GM06990 (cell line): ENCODE data around the gene TMEM240.
"Not testable (repeated sequence)": the region's sequence is repeated elsewhere in the genome, so short reads cannot be mapped to it uniquely, and the experiment has no call there.

Experiments
- DNase-seq: peaks from one replicate; pipeline ENCODE4 v3.0.0-alpha.2; 2011; ENCODE audit not compliant: insufficient read length; ENCODE audit errors: extremely low read depth
- H3K27me3 ChIP-seq: replicated peaks from 2 replicates; pipeline ENCODE4 v1.6.0; 2011; ENCODE audit warnings: low read length; ENCODE audit not compliant: control insufficient read depth, insufficient read depth
- H3K36me3 ChIP-seq: 2 replicates; pipeline ENCODE4 v1.5.1; 2011; ENCODE audit warnings: low read length; ENCODE audit not compliant: control insufficient read depth, insufficient read depth
- H3K4me3 ChIP-seq: replicated peaks from 2 replicates; pipeline ENCODE4 v1.5.1; 2011; ENCODE audit warnings: low read depth, mild to moderate bottlenecking, control low read depth, low read length
- CTCF ChIP-seq: IDR thresholded peaks from 2 replicates; pipeline ENCODE4 v1.5.1; 2011; ENCODE audit warnings: low read length, control low read depth, mild to moderate bottlenecking, inconsistent platforms; ENCODE audit not compliant: insufficient read depth, poor library complexity, severe bottlenecking

The TMEM240 gene

GRCh38 chr1:1529936-1530335 lies 10.5 kb downstream of the TMEM240 start:
- H3K27me3 ChIP-seq: no peaks in the 10 kb centered on the region
- no peak for DNase-seq
- no peak overlapping the region for H3K4me3 ChIP-seq
- peaks cover 18% of the 10 kb centered on the region for H3K36me3 ChIP-seq
- no peak for TF ChIP-seq CTCF

- no peak for TF ChIP-seq CTCF
- DNase-seq: no peak
- Histone ChIP-seq H3K27me3 (no peaks in the 10 kb centered on the region), H3K4me3 (no peak overlapping the region), H3K36me3 (peaks cover 19% of the 10 kb centered on the region)
Observed at GRCh38 chr1:1529321-1529720, 11.1 kb downstream of the TMEM240 start.

GRCh38 chr1:1528301-1529267 lies 11.8 kb downstream of the TMEM240 start:
- Histone ChIP-seq H3K36me3 (peaks cover 19% of the 10 kb centered on the region), H3K27me3 (no peaks in the 10 kb centered on the region), H3K4me3 (no peak overlapping the region)
- no peak for TF ChIP-seq CTCF
- DNase-seq: no peak

DNA sequence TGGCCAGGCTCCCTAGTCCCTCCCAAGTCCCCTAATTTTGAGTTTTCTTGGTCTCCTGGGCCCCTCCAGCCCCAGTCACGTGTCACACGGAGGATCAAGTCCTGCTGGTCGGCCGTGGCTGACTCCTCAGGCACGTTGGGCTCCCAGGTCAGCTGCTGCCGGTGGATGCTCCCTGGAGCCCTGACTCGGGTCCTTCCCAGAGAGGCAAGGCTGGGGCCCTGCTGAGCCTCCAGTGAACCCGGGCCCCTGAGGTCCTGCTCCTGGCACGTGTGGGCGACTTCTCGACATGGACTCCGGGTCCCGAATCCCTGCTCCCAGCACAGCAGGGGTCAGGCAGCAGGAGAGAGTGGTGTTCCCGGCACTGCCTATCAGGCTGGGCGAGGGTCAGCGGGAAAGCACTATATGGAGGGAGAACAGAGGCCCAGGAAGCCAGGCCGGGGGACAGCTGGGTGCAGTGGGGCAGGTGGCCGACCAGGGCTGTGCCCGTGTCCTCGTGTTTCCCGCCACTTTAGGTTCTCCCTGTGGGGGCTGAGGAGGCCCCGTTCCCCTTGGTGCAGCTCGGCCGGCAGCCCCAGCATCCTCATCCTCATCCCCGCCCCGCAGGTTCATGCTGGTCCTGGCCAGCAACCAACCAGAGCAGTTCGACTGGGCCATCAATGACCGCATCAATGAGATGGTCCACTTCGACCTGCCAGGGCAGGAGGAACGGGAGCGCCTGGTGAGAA lies 13.2 kb downstream of the TMEM240 start:
- Histone ChIP-seq H3K36me3 (peaks cover 21% of the 10 kb centered on the region), H3K27me3 (no peaks in the 10 kb centered on the region), H3K4me3 (no peak overlapping the region)
- TF ChIP-seq CTCF: no peak
- DNase-seq: no peak

DNA sequence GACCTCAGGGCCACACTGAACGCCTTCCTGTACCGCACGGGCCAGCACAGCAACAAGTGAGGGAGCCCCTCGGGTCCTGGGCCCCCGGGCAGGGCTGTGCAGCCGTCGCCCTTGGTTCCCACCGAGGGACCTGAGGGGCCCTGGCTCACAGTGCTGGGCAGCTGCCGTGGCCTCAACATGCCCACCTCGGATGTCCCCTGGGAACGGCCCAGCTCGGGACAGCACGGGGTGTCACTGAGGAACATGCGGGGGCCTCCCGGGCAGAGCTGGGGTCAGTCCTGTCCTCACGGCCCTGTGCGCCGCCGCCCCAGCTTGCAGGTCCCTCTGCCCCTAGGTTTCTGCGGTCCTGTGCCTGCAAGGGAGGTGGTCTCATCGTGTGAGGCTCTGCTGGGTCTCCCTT lies 13.9 kb downstream of the TMEM240 start:
- H3K27me3 ChIP-seq, DNase-seq, H3K4me3 ChIP-seq: not testable (repeated sequence)
- H3K36me3 ChIP-seq: peaks cover 21% of the 10 kb centered on the region

DNA sequence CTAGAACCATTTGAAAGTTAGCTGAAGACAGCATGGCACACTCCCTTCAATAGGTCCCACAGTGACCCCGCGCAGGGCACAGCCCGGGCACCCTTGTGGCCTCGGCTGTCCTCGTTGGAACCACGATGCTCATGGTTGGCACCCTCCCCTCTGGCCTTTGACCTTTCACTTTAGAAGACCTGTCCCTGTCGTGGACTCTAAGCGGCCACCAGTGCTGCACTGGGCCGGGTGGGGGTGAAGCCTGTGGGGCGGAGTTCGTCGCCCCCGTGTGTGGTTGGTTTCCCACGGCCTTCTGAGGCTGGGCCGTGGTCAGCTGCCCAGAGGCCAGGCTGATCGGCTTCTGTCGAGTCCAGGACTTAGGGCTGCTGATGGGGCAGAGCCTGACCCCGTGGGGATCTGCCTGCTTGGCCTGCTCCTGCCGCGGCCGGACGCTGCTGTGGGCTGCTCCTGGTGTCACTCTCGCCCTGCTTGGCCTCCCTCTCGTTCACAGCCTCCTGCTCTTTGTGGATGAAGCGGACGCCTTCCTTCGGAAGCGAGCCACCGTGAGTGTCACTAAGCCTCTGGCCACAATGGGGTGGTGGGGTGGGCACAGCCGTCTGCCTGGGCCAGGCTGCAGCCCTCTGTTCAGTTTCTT lies 15.6 kb downstream of the TMEM240 start:
- H3K27me3 ChIP-seq, H3K4me3 ChIP-seq, DNase-seq: not testable (repeated sequence)
- peaks cover 25% of the 10 kb centered on the region for H3K36me3 ChIP-seq

DNA sequence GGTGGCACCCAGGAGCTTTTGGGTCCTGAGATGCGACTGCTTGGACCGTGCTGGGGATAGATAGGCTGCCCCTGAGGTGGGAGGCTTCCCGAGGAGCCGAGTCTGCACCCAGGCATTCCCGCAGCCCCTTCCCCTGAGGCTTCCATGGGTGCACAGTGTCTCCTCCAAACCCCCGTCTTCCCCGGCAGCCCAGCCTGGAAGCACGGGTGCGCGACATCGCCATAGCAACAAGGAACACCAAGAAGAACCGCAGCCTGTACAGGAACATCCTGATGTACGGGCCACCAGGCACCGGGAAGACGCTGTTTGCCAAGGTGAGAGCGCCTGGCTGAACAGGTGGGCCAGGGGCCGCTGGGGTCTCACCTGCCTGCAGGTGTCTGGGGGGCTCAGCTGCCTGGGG lies 16.8 kb downstream of the TMEM240 start:
- not testable (repeated sequence) for H3K27me3 ChIP-seq, H3K4me3 ChIP-seq, DNase-seq
- peaks cover 16% of the 10 kb centered on the region for H3K36me3 ChIP-seq

DNA sequence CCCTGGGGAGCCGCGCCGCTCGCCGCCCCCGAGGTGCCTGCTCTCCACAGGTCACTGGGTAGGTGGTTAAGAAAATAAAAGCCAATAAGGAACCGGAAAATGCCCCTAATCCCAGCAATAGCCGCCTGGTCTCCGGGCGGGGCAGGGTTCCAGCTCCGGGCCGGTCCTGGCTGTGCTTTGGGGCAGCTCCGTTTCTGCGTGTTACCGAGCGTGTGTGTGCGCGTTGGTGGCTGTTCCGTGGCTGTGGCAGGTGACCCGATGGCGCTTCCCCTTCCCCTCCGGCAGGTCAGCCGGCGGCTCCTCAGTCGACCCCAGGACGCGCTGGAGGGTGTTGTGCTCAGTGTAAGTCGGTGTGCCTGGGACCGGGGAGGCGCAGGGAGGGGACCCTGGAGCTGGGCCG lies 17.2 kb downstream of the TMEM240 start:
- not testable (repeated sequence) for H3K27me3 ChIP-seq, H3K4me3 ChIP-seq, DNase-seq
- peaks cover 15% of the 10 kb centered on the region for H3K36me3 ChIP-seq

DNA sequence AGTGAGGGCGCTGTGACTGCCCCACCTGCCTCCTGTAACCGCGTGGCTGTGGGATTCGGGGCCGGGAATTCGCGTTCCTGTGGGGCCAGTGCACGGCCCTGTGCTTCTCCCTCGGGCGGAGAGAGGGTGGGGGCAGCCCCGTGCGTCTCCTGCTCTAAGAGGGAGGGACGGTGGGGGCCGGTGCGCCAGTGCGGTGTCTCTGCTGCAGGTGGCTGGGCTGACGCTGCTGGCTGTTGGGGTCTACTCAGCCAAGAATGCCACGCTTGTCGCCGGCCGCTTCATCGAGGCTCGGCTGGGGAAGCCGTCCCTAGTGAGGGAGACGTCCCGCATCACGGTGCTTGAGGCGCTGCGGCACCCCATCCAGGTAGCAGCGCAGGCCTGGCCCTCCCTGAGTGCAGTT lies 17.9 kb downstream of the TMEM240 start:
- not testable (repeated sequence) for H3K27me3 ChIP-seq, H3K4me3 ChIP-seq, DNase-seq
- peaks cover 19% of the 10 kb centered on the region for H3K36me3 ChIP-seq
